ENCODE results near the gene TPM3.
"Not testable (repeated sequence)": the region's sequence is repeated elsewhere in the genome, so short reads cannot be mapped to it uniquely, and the experiment has no call there.

TPM3 gene

GRCh38 chr1:154191990-154192461 is at the start of gene TPM3:
Gene TPM3, minus strand, starts transcription at chr1:154192100. Its CDS starts 82 bp downstream, at chr1:154192018.
- Mint-ChIP-seq H3K4me1 (no peaks in the 10 kb centered on the region), H3K4me3 (no peak within 1 kb of the TSS), H3K9me3 (no peaks in the 10 kb centered on the region), H3K27ac (ENCODE audit: low read depth) (no peak within 1 kb of the TSS), H3K36me3 (ENCODE audit: insufficient read depth) (no peaks in the 10 kb centered on the region), H3K27me3 (peaks cover 56% of the 10 kb centered on the region)
- DNase-seq (ENCODE audit: low spot score in 2 of 2) (no peak), ATAC-seq (replicated peaks; ENCODE audit: extremely low read depth, poor library complexity, severe bottlenecking) (no peak)

GRCh38 chr1:154240294-154240833 is 48.5 kb upstream of the TPM3 start:
- H3K9me3 Mint-ChIP-seq, result no peaks in the 10 kb centered on the region
- DNase-seq (ENCODE audit: low spot score in 2 of 2) (no peak), ATAC-seq (replicated peaks; ENCODE audit: extremely low read depth, poor library complexity, severe bottlenecking) (no peak)
- H3K4me3 Mint-ChIP-seq, result no peak overlapping the region
- H3K27me3 Mint-ChIP-seq, result no peaks in the 10 kb centered on the region
- H3K27ac Mint-ChIP-seq (ENCODE audit: low read depth), result no peak overlapping the region
- peaks cover 91% of the 10 kb centered on the region for H3K36me3 Mint-ChIP-seq (ENCODE audit: insufficient read depth)
- H3K4me1 Mint-ChIP-seq, result peaks cover 25% of the 10 kb centered on the region

- H3K36me3 Mint-ChIP-seq (ENCODE audit: insufficient read depth), result peaks cover 91% of the 10 kb centered on the region
- H3K27ac Mint-ChIP-seq (ENCODE audit: low read depth), result peak overlapping the region; percentile 39
- no peak for ATAC-seq (replicated peaks; ENCODE audit: extremely low read depth, poor library complexity, severe bottlenecking)
Observed at GRCh38 chr1:154239491-154239890, 47.6 kb upstream of the TPM3 start.

GRCh38 chr1:154237880-154238506 is 46.1 kb upstream of the TPM3 start:
- Mint-ChIP-seq H3K27me3 (no peaks in the 10 kb centered on the region), H3K4me1 (peaks cover 35% of the 10 kb centered on the region), H3K9me3 (no peaks in the 10 kb centered on the region), H3K4me3 (no peak overlapping the region), H3K36me3 (ENCODE audit: insufficient read depth) (peaks cover 89% of the 10 kb centered on the region), H3K27ac (ENCODE audit: low read depth) (peak overlapping the region; percentile 29)
- ATAC-seq (replicated peaks; ENCODE audit: extremely low read depth, poor library complexity, severe bottlenecking) (no peak), DNase-seq (ENCODE audit: low spot score in 2 of 2) (no peak)

More at GRCh38 chr1:154239491-154239890, 47.6 kb upstream of the TPM3 start:
- no peak overlapping the region for H3K4me3 Mint-ChIP-seq
- no peaks in the 10 kb centered on the region for H3K9me3 Mint-ChIP-seq
- peaks cover 27% of the 10 kb centered on the region for H3K4me1 Mint-ChIP-seq
- no peaks in the 10 kb centered on the region for H3K27me3 Mint-ChIP-seq
- no peak for DNase-seq (ENCODE audit: low spot score in 2 of 2)

- ATAC-seq (replicated peaks; ENCODE audit: extremely low read depth, poor library complexity, severe bottlenecking) (no peak), DNase-seq (ENCODE audit: low spot score in 2 of 2) (no peak)
- H3K27ac Mint-ChIP-seq (ENCODE audit: low read depth), result peak overlapping the region; percentile 29
- H3K9me3 Mint-ChIP-seq, result no peaks in the 10 kb centered on the region
- peaks cover 35% of the 10 kb centered on the region for H3K4me1 Mint-ChIP-seq
- H3K27me3 Mint-ChIP-seq, result no peaks in the 10 kb centered on the region
- H3K4me3 Mint-ChIP-seq, result no peak overlapping the region
- peaks cover 85% of the 10 kb centered on the region for H3K36me3 Mint-ChIP-seq (ENCODE audit: insufficient read depth)
Observed at GRCh38 chr1:154237435-154237834, 45.5 kb upstream of the TPM3 start.

- no peak for DNase-seq (ENCODE audit: low spot score in 2 of 2)
Observed at GRCh38 chr1:154236855-154237254, 45.0 kb upstream of the TPM3 start.

GRCh38 chr1:154233127-154233526 is 41.2 kb upstream of the TPM3 start:
- not testable (repeated sequence) for H3K27me3 Mint-ChIP-seq; ATAC-seq (replicated peaks; ENCODE audit: extremely low read depth, poor library complexity, severe bottlenecking); H3K9me3 Mint-ChIP-seq; H3K4me3 Mint-ChIP-seq; DNase-seq (ENCODE audit: low spot score in 2 of 2)
- peaks cover 26% of the 10 kb centered on the region for H3K4me1 Mint-ChIP-seq
- H3K36me3 Mint-ChIP-seq (ENCODE audit: insufficient read depth), result peaks cover 80% of the 10 kb centered on the region
- H3K27ac Mint-ChIP-seq (ENCODE audit: low read depth), result peak overlapping the region; percentile 52

More at GRCh38 chr1:154236855-154237254, 45.0 kb upstream of the TPM3 start:
- H3K4me1 Mint-ChIP-seq, result peaks cover 35% of the 10 kb centered on the region
- no peak overlapping the region for H3K4me3 Mint-ChIP-seq
- no peak for ATAC-seq (replicated peaks; ENCODE audit: extremely low read depth, poor library complexity, severe bottlenecking)
- H3K27ac Mint-ChIP-seq (ENCODE audit: low read depth), result no peak overlapping the region
- peaks cover 86% of the 10 kb centered on the region for H3K36me3 Mint-ChIP-seq (ENCODE audit: insufficient read depth)
- H3K27me3 Mint-ChIP-seq, result no peaks in the 10 kb centered on the region
- H3K9me3 Mint-ChIP-seq, result no peaks in the 10 kb centered on the region

- H3K4me1 Mint-ChIP-seq, result peaks cover 19% of the 10 kb centered on the region
- DNase-seq (ENCODE audit: low spot score in 2 of 2); H3K27ac Mint-ChIP-seq (ENCODE audit: low read depth); ATAC-seq (replicated peaks; ENCODE audit: extremely low read depth, poor library complexity, severe bottlenecking); H3K9me3 Mint-ChIP-seq; H3K27me3 Mint-ChIP-seq; H3K4me3 Mint-ChIP-seq: not testable (repeated sequence)
- H3K36me3 Mint-ChIP-seq (ENCODE audit: insufficient read depth), result peaks cover 82% of the 10 kb centered on the region
Observed at GRCh38 chr1:154231112-154231511, 39.2 kb upstream of the TPM3 start.

GRCh38 chr1:154225370-154225769 is 33.5 kb upstream of the TPM3 start:
- H3K27ac Mint-ChIP-seq (ENCODE audit: low read depth), result peak overlapping the region; percentile 90
- peaks cover 60% of the 10 kb centered on the region for H3K36me3 Mint-ChIP-seq (ENCODE audit: insufficient read depth)
- H3K4me1 Mint-ChIP-seq, result peaks cover 54% of the 10 kb centered on the region
- H3K27me3 Mint-ChIP-seq, result no peaks in the 10 kb centered on the region
- ATAC-seq (replicated peaks; ENCODE audit: extremely low read depth, poor library complexity, severe bottlenecking) (no peak), DNase-seq (ENCODE audit: low spot score in 2 of 2) (no peak)
- H3K9me3 Mint-ChIP-seq, result no peaks in the 10 kb centered on the region
- no peak overlapping the region for H3K4me3 Mint-ChIP-seq

- DNase-seq (ENCODE audit: low spot score in 2 of 2) (no peak), ATAC-seq (replicated peaks; ENCODE audit: extremely low read depth, poor library complexity, severe bottlenecking) (no peak)
- Mint-ChIP-seq H3K27ac (ENCODE audit: low read depth) (peak overlapping the region; percentile 90), H3K27me3 (no peaks in the 10 kb centered on the region), H3K9me3 (no peaks in the 10 kb centered on the region), H3K4me3 (no peak overlapping the region), H3K4me1 (peaks cover 64% of the 10 kb centered on the region), H3K36me3 (ENCODE audit: insufficient read depth) (peaks cover 56% of the 10 kb centered on the region)
Observed at GRCh38 chr1:154223621-154224020, 31.7 kb upstream of the TPM3 start.

GRCh38 chr1:154222918-154223317 is 31.0 kb upstream of the TPM3 start:
- ATAC-seq (replicated peaks; ENCODE audit: extremely low read depth, poor library complexity, severe bottlenecking) (no peak), DNase-seq (ENCODE audit: low spot score in 2 of 2) (no peak)
- H3K4me1 Mint-ChIP-seq, result peaks cover 70% of the 10 kb centered on the region
- H3K27me3 Mint-ChIP-seq, result no peaks in the 10 kb centered on the region
- H3K4me3 Mint-ChIP-seq, result peak overlapping the region; percentile 82
- H3K27ac Mint-ChIP-seq (ENCODE audit: low read depth), result peak overlapping the region; percentile 90
- peaks cover 52% of the 10 kb centered on the region for H3K36me3 Mint-ChIP-seq (ENCODE audit: insufficient read depth)
- no peaks in the 10 kb centered on the region for H3K9me3 Mint-ChIP-seq

GRCh38 chr1:154222518-154222917 is 30.6 kb upstream of the TPM3 start:
- H3K4me1 Mint-ChIP-seq, result peaks cover 74% of the 10 kb centered on the region
- no peak for ATAC-seq (replicated peaks; ENCODE audit: extremely low read depth, poor library complexity, severe bottlenecking)
- H3K27ac Mint-ChIP-seq (ENCODE audit: low read depth), result peak overlapping the region; percentile 90
- no peaks in the 10 kb centered on the region for H3K9me3 Mint-ChIP-seq
- H3K27me3 Mint-ChIP-seq, result no peaks in the 10 kb centered on the region
- no peak for DNase-seq (ENCODE audit: low spot score in 2 of 2)
- H3K36me3 Mint-ChIP-seq (ENCODE audit: insufficient read depth), result peaks cover 53% of the 10 kb centered on the region
- peak overlapping the region; percentile 82 for H3K4me3 Mint-ChIP-seq

All from central memory CD8-positive, alpha-beta T cell (primary cell).